HG03135 (cell line): ENCODE results near the gene ARVCF.

ENCODE experiments used
- ATAC-seq: cut with Tn5 transposase; IDR thresholded peaks from one replicate; pipeline ENCODE4 v1.9.1; 2021; ENCODE audit warnings: mild to moderate bottlenecking, moderate library complexity; ENCODE audit not compliant: unreplicated experiment

The ARVCF gene

DNA sequence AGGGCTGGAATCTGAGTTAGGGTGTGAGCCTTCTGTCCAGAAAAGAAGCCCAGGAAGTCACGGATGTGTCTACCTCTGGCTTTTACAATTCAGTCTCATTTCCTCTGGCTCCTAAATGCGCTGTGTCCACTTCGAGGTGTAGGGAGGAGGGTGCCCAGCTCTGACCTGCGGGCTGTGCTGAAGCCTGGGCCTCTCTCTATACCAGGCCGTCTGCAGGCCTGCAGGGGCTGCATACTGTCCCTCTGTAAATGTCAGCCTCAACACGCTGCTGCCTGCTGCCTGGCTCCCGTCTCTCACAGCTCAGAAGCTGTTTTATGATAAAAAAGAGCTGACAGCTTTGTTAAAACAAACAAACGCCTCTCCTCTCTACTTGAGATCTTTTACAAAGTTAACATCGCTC is 14.5 kb downstream of the ARVCF start:
- ATAC-seq: no peak

DNA sequence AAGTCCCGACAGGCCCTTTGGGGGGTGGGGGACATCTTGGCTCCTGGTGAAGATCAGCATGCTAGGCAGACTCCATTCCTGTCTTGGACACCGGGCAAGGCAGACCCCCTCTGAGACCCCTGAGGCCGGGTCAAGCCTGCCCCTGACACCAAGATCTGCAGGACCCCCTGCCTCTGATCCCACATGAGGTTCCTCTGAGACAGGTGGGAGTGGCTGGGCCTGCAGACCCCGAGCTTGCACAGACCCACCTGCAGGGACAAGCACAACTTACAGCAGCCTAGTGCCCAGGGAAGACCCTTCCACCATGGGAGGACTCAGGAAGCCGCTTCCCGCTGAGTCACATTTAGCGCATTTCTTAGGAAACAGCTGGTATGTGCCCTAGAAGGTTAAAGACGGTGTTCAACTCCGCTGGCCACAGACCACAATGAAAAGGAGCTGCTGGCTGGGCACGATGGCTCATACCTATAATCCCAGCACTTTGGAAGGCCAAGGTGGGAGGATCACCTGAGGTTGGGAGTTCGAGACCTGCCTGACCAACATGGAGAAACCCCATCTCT is 15.5 kb downstream of the ARVCF start:
- ATAC-seq: no peak

DNA sequence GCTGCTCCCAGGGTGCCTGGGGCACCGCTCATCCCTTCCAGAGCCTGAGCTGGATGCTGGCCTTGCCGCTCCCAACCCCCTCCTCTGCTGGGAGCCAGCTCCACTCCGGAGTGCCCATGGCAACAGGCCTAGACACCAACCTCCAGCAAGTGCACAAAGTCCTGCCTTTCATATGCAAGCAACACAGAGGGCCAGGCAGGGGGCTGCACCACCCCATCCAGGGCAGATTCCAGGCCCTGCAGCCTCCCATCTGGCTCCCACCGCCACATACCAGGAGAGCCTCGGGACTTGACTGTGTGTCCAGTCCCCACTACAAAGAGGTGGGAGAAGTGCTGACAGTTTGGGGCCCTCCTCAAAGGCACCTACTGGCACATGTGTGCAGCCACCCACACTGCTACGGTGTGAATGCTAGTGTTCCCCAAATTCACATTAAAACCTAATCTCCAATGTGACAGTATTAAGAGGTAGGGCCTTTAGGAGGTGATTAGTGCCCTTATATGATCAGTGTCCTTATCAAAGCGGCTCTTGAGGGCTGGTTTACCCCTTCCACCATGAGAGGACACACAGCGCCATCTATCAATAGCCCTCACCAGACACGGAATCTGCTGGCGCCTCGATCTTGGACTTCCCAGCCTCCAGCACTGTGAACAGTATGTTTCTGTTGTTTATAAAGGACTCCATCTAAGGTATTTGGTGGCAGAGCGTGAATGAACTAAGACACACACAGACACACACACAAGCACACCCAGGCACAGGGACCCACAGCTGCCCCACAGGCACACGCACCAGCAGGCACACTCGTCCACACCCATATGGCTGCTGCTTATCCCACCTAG is 16.2 kb downstream of the ARVCF start:
- no peak for ATAC-seq

DNA sequence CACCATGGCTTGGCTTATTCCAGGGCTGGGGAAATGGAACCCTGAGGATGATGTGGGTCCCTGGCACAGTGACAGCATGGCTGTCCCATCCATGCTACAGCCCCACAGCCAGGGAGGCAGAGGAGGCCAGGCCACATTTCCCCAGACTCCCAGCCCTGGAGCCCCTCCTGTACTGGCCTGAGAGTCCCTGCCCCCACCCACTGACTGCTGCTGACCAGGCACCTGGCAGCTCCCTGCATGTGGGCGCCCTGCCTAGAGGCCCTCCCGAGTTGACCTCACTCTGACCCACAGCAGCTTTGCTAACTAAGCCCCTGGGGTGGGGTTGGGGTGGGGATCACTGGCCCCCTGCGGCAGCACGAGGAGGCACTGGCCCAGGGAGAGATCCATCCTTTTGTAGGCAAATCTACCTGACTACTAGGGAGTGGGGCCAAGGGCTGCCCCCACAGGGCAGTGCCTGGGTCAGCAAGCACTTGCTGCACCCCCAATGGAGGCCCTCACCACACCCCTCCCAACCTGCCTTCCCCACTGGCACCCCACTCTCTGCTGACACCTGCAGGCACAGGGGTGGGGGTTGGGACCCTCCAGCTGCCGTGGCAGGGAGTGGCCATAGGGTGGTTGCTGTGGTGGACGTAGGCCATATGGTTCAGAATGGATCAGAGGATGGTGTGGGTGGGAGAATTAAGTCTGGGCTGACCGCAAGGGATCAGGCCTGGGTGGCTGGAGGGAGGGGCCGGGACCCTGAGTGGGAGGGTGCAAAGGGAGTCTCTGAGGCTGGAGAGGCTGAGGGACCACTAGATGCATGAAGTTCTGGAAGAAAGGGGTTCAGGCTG is 17.4 kb downstream of the ARVCF start:
- no peak for ATAC-seq

DNA sequence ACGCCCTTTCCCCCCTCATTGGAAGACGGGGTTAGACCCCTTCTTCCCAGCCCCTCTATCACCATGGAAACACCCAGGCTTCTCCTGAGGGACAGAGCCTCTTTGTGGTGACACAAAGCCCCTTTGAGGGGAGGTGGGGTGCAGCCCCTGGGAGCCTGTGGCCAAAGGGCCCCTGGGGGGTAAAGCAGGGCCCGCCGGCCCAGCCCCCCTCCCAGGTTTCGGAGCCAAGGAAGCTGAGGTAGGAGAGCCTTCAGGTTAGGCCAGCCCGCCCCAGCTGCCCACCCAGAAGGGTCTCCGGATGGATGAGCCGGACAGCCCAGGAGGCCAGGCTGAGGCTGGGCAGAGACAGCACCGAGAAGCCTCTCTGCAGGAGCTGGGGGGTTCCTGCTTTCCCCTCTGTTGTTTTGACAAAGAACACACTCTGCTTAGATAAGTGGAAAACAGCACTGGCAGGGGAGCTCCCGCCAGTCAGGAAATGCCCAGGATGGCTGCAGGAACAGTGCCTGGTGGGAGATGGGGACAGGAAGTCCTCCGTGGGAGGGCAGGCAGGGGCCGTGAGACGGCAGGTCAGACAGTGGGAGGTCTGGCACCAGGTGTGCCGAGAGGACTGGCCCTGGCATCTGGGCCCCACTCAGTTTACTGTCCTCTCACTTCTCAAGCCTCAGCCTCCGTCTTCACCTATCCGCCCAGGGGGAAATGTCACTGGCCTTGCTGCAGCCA is 18.2 kb downstream of the ARVCF start:
- ATAC-seq: no peak

DNA sequence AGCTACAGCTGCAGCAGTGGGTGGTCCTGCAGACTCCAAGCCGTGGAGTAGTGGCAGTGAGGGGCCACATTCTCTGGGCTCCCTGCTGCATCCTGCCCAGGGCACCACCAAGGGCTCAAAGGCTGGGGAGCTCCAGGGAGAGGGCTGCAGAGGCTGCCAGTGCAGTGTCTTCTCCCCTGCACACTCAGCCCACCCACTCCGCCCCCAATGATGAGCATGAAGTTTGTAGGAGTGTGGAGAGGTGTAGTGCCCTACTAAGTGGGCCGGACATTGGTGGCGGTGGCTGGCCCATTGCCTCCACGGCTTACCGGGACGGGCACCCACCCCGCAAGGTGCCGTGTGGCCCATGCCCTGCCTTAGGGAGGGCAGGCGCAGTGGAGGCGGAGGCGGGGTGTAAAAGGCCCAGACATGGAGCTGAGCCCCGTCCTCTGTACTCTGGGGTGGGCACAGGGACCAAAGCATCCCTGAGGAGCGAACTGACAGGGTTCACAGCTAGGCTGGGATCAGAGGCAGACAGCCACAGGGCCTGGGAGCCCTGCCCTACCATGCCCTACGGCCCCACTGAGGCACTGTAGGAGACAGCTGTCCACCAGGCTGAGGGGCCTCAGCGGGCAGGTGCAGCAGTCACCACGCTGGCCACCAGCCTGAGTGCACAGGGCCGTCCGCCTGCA is 18.9 kb downstream of the ARVCF start:
- ATAC-seq: no peak

DNA sequence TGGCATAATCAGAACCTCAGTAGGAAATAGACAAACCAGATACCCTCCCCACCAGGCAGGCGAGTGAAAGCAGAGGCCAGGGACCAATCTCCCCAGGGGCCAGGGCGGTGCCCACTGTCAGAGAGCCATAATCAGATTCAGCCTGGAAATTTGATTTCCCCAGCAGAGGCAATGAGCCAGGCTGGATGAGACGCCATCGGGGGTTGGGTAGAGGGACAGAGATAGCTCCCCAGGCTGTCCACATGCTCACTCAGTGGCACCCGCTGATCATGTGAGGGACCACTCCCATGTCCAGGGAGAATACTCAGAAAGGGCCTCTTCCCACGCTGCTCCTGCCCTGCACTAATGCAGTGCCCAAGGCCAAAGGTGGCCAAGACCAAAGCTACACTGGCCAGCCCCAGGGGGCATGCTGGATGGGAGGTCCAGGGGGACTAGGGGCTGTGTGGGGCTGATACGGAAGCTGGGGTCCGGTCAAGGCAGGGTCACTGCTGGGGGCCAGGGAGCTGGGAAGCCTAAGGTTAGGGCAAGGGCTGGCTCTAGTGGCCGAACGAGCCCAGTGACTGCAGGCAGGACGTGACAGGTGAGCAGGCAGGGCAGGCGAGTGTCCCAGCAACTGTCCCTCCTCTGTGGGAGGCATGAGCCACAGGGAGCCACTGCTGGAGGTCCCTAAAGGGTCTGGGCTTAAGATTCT is 19.8 kb downstream of the ARVCF start:
- ATAC-seq: no peak

DNA sequence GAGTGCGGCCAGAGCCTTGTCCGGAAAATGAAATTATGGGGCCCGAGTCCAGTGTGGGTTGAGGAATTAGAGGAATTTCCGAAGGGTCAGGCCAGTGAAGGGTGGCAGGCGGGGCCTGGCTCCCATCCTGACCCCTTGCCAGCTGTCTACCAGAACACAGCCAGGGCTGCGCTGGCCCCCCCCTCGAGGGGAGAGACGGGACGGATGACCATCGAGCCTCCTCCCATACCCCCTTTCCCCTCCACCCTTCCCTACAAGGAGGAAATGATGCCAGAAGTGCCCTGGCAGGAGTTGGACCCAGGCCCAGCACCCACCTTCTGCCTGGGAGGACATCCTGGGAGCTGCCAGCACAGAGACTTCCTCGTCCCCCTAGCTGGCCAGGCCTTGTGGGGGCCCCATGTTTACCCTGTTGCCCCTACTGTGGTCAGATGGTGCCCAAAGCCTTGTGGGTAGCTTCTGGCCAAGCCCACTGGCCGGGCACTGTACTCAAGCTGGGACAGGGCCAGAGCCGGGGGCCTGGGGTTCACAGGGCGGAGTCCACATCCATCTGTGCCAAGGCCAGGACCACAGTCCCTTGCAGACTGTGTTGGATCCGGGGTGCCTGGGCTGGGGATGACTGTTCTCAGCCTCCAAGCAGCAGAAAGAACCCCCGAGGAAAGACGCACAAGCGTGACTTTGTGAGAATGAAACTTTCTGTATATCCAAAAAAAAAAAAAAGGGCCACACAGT is 20.8 kb downstream of the ARVCF start:
- ATAC-seq: no peak

DNA sequence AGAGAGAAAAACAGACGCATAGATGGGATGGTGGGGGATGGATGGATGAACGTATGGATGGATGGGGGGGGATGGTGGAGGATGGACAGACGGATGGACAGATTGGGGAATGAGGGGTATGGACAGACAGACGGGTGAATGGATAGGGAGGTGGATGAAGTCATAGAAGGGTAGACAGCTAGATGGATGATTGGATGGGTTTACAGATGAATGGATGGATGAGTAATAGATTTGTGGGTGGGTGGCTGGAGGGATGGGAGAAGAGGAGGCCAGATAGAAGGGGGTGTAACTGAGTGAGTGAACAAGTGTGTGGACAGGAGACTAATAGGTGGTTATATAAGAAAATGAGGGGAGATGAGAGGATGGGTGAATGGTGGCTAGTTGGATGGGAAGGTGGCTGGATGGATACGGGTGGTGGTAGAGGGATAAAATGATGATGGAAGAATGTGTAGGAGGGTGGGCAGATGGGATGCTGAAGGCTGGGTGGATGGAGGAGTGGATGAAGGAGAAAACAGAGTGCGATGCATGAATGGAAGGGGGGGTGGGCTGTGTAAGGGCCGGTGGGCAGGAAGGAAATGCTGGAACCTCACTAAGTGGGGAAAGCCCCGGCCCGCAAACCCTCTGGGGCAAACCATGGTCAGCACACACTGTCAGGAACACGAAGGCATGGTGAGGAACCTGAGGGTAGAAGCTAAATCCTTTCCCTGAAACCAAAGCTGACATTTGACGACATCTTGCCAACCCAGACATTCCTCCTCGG is 21.6 kb downstream of the ARVCF start:
- no peak for ATAC-seq

DNA sequence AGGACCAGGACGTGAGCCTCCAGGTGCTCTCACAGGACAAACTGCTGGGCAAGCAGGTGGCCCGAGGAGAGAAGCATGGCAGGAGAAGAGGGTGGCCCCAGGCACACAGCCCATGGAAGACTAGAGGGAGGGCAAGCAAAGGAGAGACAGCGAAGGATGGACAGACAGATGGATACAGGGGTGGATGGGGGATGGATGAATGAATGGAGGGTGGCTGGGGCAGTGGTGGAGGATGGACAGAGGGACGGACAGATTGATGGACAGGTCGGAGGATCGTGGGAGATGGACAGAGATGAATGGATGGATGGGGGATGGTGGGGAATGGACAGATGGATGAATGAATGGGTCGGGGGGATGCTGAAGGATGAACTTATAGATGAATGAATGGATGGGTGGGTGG is 22.7 kb downstream of the ARVCF start:
- no peak for ATAC-seq

DNA sequence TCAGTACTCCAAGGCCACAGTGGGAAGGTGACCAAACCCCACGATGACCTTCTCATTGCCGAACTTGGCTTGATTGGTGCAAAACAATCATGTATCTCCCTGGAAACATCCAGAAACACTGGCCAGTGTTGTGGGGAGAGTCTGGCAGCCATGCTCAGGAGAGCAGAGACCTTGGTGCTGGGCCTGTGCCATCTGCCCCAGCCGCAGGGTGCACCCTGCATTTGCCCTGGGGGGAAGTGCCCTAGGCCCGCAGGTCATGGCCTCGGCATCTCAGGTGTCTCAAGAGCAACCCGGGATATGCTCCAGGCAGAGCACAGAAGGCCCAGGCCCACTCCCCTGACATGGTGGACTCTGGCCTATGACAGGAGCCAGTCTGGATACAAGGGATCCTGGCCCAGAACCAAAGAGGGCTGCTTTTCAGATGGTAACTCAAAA is 23.7 kb downstream of the ARVCF start:
- ATAC-seq: no peak

DNA sequence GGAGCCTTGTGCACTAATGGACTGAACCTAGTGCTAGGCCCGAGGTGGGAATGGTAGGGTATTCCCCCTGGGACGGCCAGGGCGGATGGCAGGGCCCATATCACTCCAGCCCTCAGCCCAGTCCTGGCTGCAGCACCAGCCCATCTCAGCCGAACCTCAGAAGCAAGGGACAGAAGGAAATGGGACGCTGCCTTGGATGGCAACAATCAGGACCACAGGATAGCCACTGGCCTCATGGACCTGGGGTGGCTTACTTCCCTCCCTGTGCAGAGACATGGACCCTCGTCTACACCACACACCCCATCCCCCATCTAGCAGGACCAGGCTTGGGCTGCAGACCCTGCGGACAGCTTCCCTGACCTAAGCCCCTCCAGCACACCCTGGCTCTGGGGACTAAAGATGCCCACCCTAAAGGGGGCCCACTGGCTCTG is 24.1 kb downstream of the ARVCF start:
- no peak for ATAC-seq

DNA sequence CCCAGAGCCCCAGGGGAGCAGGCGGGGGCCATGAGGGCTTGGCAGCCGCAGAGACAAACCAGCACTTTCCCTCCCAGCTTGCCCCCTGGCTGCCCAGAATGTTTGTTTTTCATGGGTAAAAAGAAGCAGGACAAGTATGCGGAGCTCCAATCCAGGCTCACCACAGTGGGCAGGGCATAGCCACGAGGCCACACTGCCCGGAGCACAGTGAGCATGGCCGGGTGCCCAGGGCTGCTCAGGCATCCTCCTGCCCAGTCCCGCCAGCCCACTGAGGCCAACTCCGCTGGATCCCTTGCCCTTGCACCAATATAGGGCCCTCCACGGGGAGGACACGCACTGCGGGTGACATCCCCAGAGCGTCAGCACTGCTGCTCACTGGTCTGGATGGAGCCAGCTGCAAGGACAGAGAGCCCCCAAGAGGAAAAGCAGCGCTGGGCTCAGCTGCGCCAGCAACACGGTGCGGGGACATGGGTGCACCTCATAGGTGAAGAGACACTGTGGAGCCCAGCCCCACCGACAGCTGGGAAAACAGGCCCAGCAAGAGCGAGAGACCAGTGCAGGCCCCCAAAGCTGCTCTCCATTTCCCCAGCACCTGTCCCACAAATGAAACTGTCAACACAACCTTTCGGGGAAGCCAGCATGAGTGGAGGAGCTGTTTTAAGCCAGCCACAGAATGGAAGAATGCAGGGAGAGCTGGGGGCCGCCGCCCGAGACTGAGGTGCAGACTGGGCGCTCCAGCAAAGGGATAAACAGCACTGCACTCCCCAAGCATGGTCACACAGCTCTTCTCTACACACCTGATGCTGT is 24.8 kb downstream of the ARVCF start:
- ATAC-seq: no peak

DNA sequence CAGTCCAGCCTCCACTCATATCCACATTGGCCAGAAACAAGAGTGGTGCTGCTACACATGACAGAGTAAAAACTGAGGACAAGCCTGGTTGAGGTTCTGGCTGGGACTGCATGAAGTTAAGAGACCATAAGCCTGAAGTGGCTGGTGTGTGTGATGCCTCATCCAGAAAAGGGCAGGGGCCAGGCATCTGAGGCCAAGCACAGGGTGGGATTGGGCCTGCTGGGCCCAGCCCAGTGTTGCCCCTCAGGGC is 25.3 kb downstream of the ARVCF start:
- no peak for ATAC-seq

DNA sequence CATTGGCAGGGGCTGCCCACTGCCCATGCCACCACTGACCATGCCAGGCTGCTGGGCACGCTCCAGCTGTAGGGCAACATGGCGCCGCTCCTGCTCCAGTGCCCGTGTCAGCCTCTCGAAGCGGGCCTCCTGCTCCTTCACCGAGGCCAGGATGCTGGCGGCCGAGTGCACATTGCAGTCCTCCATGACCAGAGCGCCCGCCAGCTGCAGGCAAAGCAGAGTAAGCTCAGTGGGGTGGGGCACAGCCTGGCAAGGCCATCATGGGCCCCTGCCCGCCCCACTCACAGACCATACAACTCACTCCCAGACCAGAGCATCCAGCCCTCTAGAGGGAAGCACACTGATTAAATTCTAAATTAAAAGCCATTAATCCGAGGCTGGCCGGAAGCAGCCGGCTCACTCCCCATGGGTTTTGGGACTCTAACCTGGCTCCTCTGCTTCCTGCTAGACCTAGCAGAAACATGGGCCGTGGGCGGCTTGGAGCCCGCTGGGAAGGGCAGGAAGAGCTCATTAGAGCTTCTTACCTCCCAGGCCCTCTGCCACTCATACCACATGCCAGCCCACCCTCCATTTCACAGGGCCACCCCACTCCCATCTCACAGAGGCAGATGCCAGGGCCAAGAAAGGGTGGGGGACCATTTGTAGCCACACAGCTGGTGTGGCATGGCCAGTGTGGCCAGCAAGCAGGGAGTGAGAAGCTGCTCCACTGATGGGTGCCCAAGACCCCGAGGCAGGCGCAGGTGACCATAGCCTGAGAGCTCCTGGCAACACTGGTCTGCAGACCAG is 25.8 kb downstream of the ARVCF start:
- ATAC-seq: no peak

DNA sequence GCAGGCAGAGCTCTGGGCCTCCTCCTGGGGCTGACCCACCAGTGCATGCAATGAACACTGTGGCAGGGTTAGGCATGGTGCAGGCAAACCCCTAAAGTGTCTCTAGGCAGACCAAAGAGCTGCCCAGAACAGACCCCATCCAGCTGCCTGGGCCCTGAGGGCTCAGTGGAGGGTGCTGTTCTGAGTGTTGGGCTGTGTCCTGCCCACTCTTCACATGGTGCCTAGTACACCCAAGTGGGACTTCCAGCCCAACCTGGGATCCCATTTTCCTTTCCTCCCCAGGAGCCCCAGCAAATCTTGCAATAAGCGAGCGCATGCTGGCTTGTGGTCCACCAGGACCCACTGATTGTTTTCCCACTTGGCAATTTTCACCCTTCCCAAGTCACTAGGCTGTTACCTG is 26.4 kb downstream of the ARVCF start:
- ATAC-seq: no peak

DNA sequence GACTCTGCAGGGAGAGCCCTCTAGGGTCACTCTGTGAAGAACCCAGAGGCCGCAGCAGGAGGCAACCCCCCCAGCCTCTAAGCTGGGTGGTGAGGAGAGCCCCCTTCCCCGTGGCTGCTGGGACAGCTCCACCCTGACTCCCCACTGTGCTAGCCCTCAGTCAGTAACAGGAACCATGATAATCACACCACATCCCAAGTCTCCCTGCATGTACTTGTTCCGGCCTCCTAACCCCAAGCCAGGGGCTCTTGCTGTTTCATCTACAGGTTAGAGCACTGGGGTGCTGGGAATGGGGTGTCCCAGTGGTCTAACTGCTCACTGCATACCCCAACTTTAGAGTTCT is 26.9 kb downstream of the ARVCF start:
- no peak for ATAC-seq
